Thoracic aorta (tissue), 2 donors: ENCODE data around the gene NOS3. TPM values are rescaled to one million over a fixed set of nuclear protein-coding genes. Genes with fewer than 3 reads are reported as not detected.

Experiments
- ATAC-seq: fragments of 150-250 bp; one replicate; pipeline ENCODE4 v1.8.0; 2017; ENCODE audit warnings: low read depth; ENCODE audit not compliant: insufficient number of reproducible peaks, low FRiP score
- DNase-seq: peaks from one replicate; pipeline ENCODE4 v3.0.0-alpha.2; 2020; ENCODE audit warnings: low spot score
- H3K27ac ChIP-seq, 2 donors: fragments of 200-600 bp; sonication (generic); 1 replicate in 1 of 2; 2 replicates in 1 of 2; pipeline ENCODE4 v1.5.1; 2016; ENCODE audit warnings: mild to moderate bottlenecking in 2 of 2, moderate library complexity in 2 of 2
- H3K27me3 ChIP-seq: fragments of 200-600 bp; sonication (generic); replicated peaks from 2 replicates; pipeline ENCODE4 v1.6.0; 2016; ENCODE audit warnings: mild to moderate bottlenecking; ENCODE audit not compliant: insufficient read depth
- H3K36me3 ChIP-seq: fragments of 200-600 bp; sonication (generic); one replicate; pipeline ENCODE4 v1.5.1; 2016
- H3K4me1 ChIP-seq, 2 donors: fragments of 200-600 bp; sonication (generic); 1 replicate in 1 of 2; 2 replicates in 1 of 2; pipeline versions ENCODE4 v1.5.1 to v1.6.0; 2016; ENCODE audit warnings: low read depth in 2 of 2, mild to moderate bottlenecking in 1 of 2; ENCODE audit not compliant: control insufficient read depth in 1 of 2
- H3K4me3 ChIP-seq: fragments of 200-600 bp; sonication (generic); 2 replicates; pipeline ENCODE4 v1.5.1; 2016; ENCODE audit warnings: mild to moderate bottlenecking
- H3K9me3 ChIP-seq: fragments of 200-600 bp; sonication (generic); 2 replicates; pipeline ENCODE4 v1.5.1; 2016
- CTCF ChIP-seq: fragments of 200-600 bp; sonication (generic); IDR thresholded peaks from one replicate; pipeline ENCODE4 v1.5.1; 2019; ENCODE audit warnings: antibody characterized with exemption
- total RNA-seq, 2 donors: library from RNA; depleted of rRNA; stranded (reverse); fragments of >200 nt; gene quantifications; one replicate each; pipeline versions ENCODE4 v1.1.0 to v1.2.3, GENCODE V29; 2016

Gene NOS3
- total RNA-seq, 2 donors from 2014 or later = 8.4 to 18.6 TPM

DNA sequence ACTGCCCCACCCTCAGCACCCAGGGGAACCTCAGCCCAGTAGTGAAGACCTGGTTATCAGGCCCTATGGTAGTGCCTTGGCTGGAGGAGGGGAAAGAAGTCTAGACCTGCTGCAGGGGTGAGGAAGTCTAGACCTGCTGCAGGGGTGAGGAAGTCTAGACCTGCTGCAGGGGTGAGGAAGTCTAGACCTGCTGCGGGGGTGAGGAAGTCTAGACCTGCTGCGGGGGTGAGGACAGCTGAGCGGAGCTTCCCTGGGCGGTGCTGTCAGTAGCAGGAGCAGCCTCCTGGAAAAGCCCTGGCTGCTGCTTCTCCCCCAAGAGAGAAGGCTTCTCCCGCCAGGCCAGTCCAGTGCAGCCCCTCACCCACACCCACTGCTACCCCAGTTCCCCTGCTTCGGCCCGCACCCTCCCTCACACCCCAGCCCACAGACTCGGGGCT lies 6.3 kb downstream of the NOS3 start:
- TF ChIP-seq CTCF = no peak
- ATAC-seq (no peak), DNase-seq (no peak)
- Histone ChIP-seq H3K27me3 (no peaks in the 10 kb centered on the region), H3K9me3 (no peaks in the 10 kb centered on the region), H3K4me3 (no peak overlapping the region), H3K27ac (no peak overlapping the region), H3K36me3 (no peaks in the 10 kb centered on the region), H3K4me1 (no peaks in the 10 kb centered on the region)

GRCh38 chr7:150997817-150998216 lies 7.0 kb downstream of the NOS3 start:
- H3K36me3 ChIP-seq = no peaks in the 10 kb centered on the region
- DNase-seq = no peak
- no peak for ATAC-seq
- H3K27me3 ChIP-seq = no peaks in the 10 kb centered on the region
- no peak for TF ChIP-seq CTCF
- H3K4me3 ChIP-seq = no peak overlapping the region
- H3K4me1 ChIP-seq = no peaks in the 10 kb centered on the region
- no peaks in the 10 kb centered on the region for H3K9me3 ChIP-seq
- H3K27ac ChIP-seq = no peak overlapping the region

DNA sequence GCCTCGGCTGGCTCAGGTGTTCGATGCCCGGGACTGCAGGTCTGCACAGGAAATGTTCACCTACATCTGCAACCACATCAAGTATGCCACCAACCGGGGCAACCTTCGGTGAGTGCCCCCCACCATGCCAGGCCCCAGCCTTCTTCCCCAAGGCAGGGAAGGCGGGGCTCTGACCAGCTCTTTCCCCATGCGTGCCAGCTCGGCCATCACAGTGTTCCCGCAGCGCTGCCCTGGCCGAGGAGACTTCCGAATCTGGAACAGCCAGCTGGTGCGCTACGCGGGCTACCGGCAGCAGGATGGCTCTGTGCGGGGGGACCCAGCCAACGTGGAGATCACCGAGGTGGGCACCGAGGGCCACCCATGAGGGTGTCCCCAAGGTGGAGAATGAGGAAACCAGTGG lies 7.5 kb downstream of the NOS3 start:
- Histone ChIP-seq H3K27ac (no peak overlapping the region), H3K36me3 (no peaks in the 10 kb centered on the region), H3K9me3 (no peaks in the 10 kb centered on the region), H3K4me3 (no peak overlapping the region), H3K27me3 (no peaks in the 10 kb centered on the region), H3K4me1 (no peaks in the 10 kb centered on the region)
- DNase-seq (no peak), ATAC-seq (no peak)
- no peak for TF ChIP-seq CTCF

DNA sequence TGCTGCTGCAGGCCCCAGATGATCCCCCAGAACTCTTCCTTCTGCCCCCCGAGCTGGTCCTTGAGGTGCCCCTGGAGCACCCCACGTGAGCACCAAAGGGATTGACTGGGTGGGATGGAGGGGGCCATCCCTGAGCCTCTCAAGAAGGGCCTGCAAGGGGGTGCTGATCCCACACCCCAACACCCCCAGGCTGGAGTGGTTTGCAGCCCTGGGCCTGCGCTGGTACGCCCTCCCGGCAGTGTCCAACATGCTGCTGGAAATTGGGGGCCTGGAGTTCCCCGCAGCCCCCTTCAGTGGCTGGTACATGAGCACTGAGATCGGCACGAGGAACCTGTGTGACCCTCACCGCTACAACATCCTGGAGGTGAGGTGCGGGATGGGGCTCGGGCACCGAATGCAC lies 8.2 kb downstream of the NOS3 start:
- Histone ChIP-seq H3K36me3 (no peaks in the 10 kb centered on the region), H3K27me3 (no peaks in the 10 kb centered on the region), H3K9me3 (no peaks in the 10 kb centered on the region), H3K27ac (no peak overlapping the region), H3K4me3 (no peak overlapping the region), H3K4me1 (no peaks in the 10 kb centered on the region)
- ATAC-seq (no peak), DNase-seq (no peak)
- no peak for TF ChIP-seq CTCF

DNA sequence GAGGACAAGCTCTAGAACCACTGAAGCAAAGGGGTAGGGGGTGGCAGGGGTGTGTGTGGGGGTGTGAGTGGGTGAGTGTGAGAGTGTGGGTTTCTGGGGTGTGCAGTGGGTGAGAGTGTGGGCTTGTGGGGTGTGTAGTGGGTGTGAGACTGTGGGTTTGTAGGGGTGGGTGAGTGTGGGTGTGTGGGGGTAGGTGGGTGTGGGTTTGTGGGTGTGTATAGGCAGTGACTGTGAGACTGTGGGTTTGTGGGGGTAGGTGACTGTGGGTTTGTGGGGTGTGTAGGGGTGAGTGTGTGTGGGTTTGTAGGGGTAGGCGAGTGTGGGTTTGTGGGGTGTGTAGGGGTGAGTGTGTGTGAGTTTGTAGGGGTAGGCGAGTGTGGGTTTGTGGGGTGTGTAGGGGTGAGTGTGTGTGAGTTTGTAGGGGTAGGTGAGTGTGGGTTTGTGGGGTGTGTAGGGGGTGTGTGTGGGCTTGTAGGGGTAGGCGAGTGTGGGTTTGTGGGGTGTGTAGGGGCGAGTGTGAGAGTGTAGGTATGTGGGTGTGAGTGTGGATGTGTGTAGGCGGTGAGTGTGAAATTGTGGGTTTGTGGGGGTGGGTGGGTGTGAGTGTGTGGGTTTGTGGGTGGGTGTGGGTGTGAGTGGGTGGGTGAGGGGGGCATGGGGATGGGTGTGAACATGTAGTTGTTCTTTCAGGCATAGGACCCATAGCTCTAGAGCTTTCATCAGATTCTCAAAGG lies 8.8 kb downstream of the NOS3 start:
- no peak for TF ChIP-seq CTCF
- Histone ChIP-seq H3K9me3 (no peaks in the 10 kb centered on the region), H3K27me3 (no peaks in the 10 kb centered on the region), H3K4me3 (no peak overlapping the region), H3K4me1 (no peaks in the 10 kb centered on the region), H3K36me3 (no peaks in the 10 kb centered on the region), H3K27ac (no peak overlapping the region)
- no peak for ATAC-seq
- DNase-seq = no peak
